ENCODE results near the gene HMGCS2.

Gene HMGCS2

DNA sequence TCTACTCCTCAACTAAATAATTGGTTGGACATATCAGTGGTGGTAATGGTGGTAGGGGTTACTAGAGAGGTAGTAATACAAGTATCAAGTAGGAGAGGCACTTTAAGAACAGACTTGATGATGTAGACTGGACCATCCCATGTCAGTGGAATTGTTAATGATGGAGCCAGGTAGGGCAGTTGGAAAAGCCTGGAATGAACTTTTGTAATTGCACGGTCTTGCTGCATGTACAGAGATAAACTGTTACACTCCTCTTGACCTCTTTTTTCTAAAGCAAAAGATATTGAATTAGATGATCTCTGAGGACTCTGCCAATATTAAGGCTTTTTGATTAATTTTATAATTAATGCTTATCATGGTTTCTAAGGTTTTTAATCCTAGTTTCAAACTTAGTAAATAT lies 5.8 kb downstream of the HMGCS2 start:
- FAIRE-seq = no peak
- no peak for DNase-seq (ENCODE audit: low spot score)

DNA sequence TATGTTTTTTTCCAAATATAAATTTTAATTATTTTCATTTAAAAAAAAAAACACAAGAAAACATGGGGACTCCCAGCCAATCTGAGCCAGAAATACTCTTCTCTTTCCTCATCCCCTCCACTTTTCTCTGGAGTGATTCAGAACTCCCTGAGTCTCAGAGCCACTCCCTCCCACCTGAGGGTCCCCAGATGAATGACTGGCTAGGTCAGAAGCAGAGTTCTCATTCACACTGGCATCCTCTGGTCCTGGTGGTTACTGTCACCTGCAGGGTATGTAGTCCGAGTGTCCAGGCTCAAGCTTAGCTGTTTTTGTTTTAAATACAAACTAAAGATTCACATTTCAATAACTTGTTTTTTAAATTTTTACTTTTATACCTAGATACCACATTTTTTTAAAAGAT lies 6.3 kb downstream of the HMGCS2 start:
- FAIRE-seq (no peak), DNase-seq (ENCODE audit: low spot score) (no peak)

DNA sequence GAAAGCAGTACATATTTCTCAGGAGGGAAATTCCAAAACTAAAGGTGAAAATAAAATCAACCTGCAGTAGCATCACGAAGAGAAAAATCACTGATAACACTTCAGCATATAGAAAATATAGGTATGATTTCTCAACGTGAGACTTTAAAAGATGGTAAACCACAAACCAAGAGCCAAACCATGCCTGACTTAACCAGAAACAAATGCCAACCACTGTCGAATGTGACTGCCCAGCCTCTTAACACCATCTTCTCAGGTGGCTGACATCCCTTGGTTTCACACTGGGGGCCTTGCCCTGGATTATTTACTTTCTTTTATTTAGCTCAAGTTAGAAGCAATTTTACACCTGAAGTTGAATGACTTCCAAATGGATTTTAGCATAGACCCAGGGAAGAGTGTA lies 10.1 kb downstream of the HMGCS2 start:
- FAIRE-seq = no peak

DNA sequence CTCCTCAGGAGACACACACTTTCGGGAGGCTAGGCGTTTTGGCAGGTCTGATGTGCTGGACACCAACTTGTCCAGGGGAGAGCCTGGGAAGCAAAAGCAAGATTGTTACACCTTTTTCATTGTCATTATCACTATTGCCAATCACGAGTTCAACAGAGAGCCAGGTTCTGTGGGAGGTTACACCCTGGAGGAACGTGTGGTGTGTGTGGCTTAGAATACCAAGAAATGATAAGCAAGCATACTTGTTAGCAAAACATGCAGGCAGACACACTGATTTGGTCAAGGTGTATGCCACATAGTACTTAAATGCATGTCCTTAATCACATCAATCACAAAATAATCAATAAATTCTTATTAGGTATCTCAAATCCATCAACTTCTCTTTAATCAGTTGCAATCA lies 16.1 kb downstream of the HMGCS2 start:
- FAIRE-seq (no peak), DNase-seq (ENCODE audit: low spot score) (no peak)

More for the DNA sequence above, 10.1 kb downstream of the HMGCS2 start:
- DNase-seq (ENCODE audit: low spot score) = no peak

DNA sequence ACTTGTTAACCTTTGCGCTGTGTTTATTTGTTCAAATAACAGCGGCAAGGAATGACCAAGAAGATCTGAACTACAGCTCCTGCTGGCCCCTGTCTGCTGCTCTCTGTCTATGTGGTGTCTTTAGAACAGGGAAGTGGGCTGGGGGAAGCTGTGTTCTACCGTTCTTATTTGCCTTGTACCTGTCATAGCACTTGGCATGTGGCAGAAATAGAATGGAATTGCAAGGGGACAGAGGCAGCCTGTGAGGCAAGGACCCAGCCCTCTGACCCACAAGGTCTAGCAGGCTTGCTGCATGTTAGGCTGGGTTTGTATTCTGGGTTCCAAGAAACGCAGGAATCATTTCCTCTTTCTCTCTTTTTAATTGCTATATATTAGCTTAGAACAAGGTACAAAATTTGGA lies 20.7 kb downstream of the HMGCS2 start:
- FAIRE-seq (no peak), DNase-seq (ENCODE audit: low spot score) (no peak)

DNA sequence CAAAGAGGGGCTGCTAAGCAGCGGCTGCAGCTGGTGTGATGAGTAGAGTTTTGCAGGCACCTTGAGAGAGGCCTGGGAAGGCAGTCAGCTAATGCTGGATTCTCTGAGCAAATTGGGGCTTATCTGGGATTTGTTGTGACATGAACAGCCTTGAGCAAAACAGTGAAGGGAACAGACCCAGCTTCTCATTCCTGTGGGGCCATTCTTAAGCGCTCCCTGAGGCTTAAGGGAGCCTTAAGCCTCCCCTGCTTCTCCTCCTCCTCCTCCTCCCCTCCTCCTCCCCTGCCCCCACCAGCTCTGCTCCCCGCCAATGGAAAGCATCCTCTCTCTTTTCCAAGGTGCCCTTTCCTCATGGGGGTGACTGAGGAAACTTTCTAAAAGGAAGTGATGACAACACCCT lies 21.3 kb downstream of the HMGCS2 start:
- FAIRE-seq (no peak), DNase-seq (ENCODE audit: low spot score) (no peak)

DNA sequence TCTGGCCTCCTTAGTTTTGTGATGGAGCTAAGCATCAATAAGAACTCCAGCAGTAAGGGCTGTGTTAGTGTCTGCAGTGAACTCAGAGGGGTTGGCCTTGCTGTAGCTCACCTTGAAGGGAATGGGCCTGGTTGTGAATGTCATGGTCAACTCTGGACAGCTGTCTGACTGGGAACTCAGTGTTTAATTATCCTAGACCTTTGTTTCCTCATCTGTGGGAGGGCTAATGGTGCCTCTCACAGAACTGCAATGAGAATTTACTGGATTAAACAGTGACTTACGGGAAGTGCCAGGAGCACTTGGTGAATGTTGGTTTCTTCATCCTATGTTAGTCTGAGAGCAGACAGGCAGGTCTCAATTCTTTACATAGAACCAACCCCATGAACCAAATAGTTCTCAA lies 23.7 kb downstream of the HMGCS2 start:
- DNase-seq (ENCODE audit: low spot score) (no peak), FAIRE-seq (no peak)

DNA sequence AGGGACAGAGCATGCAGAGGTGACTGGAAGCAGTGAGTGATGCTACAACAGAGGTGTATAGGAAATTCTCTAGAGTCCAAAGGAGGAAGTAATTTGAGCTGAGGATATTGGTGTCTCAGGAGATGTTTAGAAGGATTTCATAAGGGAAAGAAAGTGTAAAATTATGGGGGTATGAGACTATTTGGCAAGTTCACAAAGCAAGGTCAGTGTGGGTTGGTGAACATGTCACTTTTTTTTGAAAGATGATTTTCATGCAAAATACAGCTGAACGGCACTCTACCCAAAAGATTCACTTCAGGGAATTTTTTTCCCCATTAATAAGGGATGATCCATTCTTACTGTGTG lies 24.1 kb downstream of the HMGCS2 start:
- no peak for FAIRE-seq
- no peak for DNase-seq (ENCODE audit: low spot score)

DNA sequence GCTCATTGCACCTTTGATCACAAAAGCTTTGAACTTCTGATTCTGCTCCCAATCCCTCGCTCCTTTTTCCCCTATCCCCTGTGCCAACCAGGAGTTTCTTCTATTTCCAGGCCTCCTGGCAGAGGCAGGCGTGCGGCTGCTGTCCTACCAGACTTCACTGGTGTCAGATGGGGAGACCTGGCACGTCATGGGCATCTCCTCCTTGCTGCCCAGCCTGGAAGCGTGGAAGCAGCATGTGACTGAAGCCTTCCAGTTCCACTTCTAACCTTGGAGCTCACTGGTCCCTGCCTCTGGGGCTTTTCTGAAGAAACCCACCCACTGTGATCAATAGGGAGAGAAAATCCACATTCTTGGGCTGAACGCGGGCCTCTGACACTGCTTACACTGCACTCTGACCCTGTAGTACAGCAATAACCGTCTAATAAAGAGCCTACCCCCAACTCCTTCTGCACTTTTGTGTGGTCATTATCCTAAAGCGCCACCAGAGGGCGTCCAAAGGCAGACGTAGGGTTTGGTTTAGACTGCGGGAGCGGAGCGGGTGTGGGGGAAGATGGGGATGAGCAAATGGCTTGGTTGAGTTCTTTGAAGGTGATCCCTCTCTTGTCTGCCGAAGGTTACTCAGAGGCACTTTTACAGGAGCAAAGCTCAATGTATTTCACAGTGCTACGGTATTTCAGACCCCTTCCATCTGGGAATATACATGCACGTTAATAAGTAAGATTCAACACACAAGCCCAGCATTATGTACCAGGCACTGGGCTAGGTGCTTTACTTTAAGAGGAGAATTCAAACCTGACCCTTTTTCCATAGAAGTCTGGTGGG lies 24.7 kb downstream of the HMGCS2 start:
- FAIRE-seq (no peak), DNase-seq (ENCODE audit: low spot score) (peak; percentile 41)

DNA sequence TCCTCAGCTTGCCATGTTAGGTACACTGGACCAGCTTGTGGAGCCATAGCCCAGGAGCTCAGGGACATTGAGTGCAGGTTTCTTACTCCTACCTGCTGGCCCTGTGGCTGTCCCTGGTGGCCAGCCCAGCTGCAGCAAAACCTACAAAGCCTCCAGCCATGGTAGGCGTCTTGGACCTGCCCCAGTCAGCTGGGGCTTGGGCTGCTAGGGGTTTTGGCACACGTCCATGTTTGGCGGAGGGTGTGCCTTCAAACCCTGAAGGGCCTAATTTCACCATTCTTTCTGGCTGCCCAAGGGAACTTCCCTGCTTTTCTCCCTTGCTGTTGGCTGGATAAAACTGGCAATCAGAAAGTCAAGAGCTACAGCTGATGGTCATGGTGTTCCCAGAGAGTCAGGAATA lies 25.4 kb downstream of the HMGCS2 start:
- DNase-seq (ENCODE audit: low spot score) (no peak), FAIRE-seq (no peak)

DNA sequence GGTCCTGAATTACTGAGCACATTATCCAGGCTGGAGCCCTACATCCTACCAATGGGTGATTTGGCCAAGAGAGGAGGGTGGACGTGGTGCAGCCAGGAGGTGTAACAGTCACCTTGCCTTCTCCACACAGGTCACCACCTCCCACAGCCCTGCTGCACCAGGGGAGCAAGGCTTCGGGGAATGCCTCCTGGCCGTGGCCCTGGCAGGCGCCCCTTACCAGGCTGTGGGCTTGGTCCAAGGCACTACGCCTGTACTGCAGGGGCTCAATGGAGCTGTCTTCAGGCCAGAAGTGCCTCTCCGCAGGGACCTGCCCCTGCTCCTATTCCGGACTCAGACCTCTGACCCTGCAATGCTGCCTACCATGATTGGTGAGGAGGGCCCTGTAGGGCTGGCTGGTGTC lies 26.0 kb downstream of the HMGCS2 start:
- DNase-seq (ENCODE audit: low spot score) (no peak), FAIRE-seq (no peak)

DNA sequence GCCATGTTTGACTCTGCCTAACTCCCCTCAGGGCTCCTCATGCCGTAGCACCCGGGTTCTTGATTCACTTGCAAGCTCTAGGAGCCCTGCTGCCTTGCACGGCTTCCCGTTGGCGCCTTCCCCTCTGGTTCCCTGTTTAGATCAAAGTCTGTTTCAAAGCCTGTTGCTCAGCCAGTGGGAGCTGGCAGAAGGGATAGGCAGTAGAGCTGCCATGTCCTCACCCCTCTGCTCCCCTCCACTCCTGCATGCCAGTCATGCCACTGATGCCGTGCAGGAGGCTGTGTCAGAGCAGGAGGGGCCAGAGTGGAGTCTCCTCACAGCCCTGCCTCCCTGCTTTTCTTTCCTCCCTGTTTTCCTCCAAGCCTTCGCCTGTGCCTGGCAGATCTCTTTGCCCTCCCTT lies 26.5 kb downstream of the HMGCS2 start:
- DNase-seq (ENCODE audit: low spot score) (no peak), FAIRE-seq (no peak)

DNA sequence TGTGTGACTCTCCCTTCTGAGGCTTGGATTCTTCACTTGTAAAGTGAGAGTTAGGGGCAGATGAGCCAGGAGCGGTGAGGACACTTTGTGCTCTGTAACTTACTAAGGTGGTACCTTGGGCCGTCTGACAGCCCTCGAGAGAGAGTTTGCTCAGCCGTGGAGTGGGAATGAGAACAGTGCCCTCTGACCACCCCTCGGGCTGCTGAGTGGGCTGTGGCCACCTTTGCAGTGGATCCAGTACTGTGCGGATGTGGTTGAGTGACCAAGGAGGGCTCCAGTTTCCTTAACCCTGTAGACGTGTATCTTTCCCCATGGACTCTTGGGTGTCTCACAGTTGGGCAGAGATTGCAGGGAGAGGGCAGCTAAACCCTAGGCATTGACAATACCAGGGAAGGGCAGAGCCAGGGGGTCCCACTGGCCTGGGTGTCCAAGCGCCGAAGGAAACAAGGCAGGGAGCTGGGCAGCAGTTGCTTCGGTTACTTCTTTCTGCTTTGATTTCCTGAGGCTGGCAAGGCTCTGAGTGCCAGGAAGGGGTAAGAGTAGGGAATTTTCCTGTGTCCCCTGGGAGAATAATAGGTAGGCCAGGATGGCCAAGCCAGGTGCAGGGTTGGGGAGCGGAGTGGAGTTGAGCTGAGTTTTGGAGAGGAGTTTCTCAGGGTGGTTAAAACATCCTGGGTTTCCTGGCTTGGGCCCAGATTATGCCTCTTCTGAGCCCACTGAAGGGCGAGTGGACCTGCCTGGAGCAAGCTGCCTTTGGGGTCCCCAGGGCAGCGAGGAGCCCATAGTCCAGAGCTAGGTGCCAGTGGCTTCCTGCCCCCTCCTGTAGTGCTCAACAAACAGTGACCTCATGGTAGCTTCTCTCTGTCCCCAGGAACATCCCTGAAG lies 27.6 kb downstream of the HMGCS2 start:
- FAIRE-seq (no peak), DNase-seq (ENCODE audit: low spot score) (no peak)

DNA sequence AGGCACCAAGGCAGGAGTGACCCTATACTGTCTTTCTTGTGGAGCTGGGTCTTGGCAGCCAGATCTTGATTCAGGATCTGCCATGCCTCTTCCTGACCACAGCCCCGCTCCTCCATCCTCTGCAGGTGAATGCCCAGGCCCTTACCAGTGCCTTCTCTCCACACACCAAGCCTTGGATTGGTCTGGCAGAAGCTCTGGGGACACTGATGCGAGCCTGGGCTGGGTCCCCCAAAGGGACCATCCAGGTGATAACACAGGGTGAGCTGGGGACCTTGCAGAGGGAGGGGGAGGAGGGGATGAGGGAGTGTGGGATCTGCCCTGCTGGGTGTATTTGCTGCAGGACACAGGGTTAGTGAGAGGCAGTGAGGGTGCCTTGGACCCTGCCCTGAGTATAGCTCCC lies 28.4 kb downstream of the HMGCS2 start:
- no peak for FAIRE-seq
- DNase-seq (ENCODE audit: low spot score) = no peak

DNA sequence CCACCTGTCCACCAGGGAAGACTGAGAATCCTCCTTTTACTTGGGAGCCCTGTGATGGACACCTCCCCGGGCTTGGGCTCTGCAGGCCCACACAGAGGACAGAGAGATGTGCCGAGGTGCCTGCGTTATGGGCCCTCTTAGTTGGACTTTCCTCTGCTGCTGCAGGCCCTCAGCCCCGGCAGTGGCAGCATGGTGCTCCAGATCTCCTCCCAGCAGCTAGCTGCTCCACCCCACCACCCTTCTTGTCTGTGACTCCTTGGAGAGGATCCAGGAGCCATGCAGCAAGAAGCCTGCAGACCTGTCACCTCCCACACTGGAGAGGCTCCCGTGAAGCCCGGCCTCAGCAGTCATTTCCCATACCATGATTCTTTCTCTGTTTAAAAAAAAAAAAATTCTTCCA lies 29.6 kb downstream of the HMGCS2 start:
- no peak for FAIRE-seq
- DNase-seq (ENCODE audit: low spot score) = no peak

DNA sequence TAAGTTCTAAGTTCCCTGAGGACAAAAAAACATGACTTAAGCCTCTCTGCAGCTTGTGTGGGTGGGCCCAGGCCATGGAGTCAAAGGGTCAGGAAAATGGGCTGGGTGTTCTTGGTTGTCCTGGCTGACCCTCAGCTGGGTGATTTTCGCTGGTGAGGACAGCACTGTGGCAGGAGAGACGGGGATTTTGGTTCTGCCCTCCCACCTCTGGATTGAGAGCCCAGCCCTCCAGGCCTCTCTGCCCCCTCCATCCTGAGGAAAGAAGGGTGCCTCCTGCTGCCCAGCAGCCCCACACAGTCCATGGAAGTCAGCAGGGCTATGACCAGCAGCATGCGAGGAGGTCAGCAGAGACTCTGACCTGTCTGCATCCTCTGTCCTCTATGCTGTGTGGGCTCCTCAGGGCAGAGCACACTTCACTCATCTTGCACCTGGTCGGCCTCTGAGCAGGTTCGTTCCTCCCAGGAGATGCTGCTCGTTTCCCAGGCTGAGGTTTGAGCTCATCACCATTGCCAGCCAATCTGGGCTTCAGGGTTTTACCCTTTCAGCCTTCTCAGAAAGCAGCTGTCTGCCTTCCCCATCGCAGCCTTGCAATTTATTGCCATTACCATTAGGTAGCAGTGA lies 30.5 kb downstream of the HMGCS2 start:
- DNase-seq (ENCODE audit: low spot score) = no peak
- FAIRE-seq = no peak

DNA sequence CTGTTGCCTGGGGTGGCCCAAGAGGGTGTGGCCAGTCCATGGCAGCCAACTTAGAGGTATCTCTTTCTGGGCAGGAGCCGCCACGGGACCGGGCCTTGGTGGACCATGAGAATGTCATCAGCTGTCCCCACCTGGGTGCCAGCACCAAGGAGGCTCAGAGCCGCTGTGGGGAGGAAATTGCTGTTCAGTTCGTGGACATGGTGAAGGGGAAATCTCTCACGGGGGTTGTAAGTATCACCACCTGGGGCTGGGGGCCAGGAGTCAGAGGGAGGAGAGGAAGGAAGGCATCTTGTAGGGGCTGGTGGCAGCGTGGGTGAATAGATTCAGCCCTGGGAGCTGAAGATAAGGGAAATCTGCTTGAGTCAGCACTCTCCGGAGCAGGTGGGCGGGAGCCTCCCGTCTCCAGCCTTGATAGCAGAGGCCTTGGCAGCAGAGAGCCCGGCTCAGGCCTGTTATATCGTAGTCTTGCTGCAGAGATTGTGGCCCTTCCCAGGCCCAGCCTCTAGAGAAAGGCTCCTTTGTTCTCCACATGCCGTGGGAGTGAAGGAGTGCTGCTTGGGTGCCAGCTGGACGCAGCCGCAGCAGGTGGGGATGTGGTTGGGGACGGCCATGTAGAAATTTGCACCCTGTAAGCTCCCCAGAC lies 31.5 kb downstream of the HMGCS2 start:
- no peak for FAIRE-seq
- DNase-seq (ENCODE audit: low spot score) = no peak

DNA sequence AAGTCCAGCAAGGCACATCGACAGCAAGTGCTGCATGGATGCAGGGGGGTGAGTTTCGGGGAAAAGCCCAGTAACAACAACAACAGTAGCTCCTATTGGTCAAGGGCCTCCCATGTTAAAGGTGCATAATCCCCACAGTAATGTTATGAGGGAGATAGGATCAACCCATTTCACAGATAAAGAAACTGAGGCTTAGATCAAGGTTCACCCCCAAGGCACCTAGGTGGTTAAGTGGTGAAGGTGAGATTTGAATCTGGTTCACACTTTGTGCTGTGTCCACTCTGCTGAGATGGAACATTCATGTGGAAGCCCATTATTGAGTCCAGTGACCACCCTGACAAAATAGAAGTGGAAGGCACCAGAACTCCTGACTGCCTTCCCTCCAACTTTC lies 32.1 kb downstream of the HMGCS2 start:
- FAIRE-seq = no peak

DNA sequence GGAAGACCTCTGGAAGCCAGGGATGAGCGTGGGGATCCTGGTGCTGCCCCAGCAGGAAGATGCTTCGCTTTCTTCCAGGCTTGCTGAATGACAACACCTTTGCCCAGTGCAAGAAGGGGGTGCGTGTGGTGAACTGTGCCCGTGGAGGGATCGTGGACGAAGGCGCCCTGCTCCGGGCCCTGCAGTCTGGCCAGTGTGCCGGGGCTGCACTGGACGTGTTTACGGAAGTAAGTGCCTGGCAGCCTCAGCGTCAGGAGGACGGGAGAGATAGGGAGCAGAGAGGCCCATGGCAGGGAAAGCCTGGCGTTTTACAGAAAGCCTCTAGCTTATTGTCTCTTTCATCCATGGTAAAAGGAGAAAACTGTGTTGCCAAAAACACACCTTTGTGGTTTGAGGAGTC lies 33.5 kb downstream of the HMGCS2 start:
- FAIRE-seq (no peak), DNase-seq (ENCODE audit: low spot score) (no peak)

More for the DNA sequence above, 32.1 kb downstream of the HMGCS2 start:
- DNase-seq (ENCODE audit: low spot score) = no peak

DNA sequence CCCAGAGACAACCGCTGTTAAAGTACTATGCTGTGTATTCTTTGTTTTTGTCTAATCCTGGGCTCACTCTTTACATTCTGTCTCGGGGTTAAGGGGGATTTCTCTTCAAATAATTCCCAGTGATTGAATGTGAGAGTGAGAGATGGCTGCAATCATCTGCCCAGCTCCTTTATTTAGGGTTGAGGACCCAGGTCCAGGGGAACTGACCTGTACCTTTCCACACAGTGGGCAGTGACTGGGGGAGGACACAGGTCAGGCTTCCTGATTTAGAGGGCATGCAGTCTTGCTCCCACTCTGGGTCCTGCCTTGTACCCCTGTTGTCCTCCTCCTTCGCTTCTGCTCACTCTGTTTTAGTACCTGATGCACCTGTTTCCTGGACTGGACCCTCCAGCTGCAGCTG lies 35.0 kb downstream of the HMGCS2 start:
- no peak for DNase-seq (ENCODE audit: low spot score)
- no peak for FAIRE-seq

DNA sequence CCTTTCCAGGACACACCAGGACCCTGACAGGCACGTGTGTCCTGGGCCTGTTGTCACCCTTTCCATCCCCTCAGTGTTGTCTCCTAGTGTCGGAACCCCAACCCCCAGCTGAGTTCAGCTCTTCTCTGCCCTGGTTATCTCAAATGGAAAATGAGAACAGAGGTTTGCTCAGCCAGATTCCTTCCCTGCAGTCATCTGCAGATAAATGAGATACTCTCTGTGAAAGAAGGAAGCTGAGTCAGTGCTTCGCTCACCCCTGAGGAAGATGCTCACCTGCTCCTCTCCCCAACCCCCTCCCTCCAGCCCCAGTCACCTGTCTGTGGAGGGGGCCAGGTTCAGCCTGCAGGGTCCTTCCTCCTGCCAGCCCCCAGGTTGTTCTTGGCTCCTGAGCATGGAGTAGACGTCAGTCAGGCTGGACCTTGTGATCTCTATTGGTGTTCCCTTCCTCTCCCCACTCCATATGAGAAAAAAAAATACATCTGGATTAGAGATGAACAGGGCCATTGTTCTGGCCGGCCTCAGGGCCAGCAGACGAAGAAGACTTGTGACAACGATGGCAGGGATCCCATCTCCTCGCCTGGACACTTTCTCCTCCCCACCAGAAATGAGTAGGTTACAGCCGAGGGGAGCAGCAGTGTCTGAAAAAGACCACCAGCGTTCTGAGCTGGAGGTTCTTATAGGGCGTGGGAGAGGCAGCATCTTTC lies 36.1 kb downstream of the HMGCS2 start:
- FAIRE-seq (no peak), DNase-seq (ENCODE audit: low spot score) (no peak)

Measured in RCC 7860 (cell line).